Measurements from ENCODE around the gene EIF5.

EIF5 gene
- total RNA-seq: 364 to 419 reads per million in 2 experiments

- DNase-seq (ENCODE audit: low read depth): peak; percentile 99
Observed at GRCh38 chr14:103333754-103334643, at the start of gene EIF5. EIF5 (plus strand) TSS chr14:103334237; CDS start chr14:103335861, 1,624 bp downstream.

- no peak for DNase-seq (ENCODE audit: low read depth)
Observed at GRCh38 chr14:103284574-103285467, 49.2 kb upstream of the EIF5 start.

GRCh38 chr14:103286460-103286859 lies 47.6 kb upstream of the EIF5 start:
- DNase-seq (ENCODE audit: low read depth): no peak

GRCh38 chr14:103286968-103287850 lies 46.8 kb upstream of the EIF5 start:
- no peak for DNase-seq (ENCODE audit: low read depth)

GRCh38 chr14:103288076-103288766 lies 45.8 kb upstream of the EIF5 start:
- DNase-seq (ENCODE audit: low read depth): no peak

- DNase-seq (ENCODE audit: low read depth): no peak
Observed at GRCh38 chr14:103290056-103290455, 44.0 kb upstream of the EIF5 start.

GRCh38 chr14:103290494-103290893 lies 43.5 kb upstream of the EIF5 start:
- DNase-seq (ENCODE audit: low read depth): no peak

- no peak for DNase-seq (ENCODE audit: low read depth)
Observed at GRCh38 chr14:103290961-103291360, 43.1 kb upstream of the EIF5 start.

- DNase-seq (ENCODE audit: low read depth): peak; percentile 51
Observed at GRCh38 chr14:103292426-103293374, 41.3 kb upstream of the EIF5 start.

GRCh38 chr14:103293465-103293864 lies 40.6 kb upstream of the EIF5 start:
- no peak for DNase-seq (ENCODE audit: low read depth)

GRCh38 chr14:103294091-103294490 lies 39.9 kb upstream of the EIF5 start:
- DNase-seq (ENCODE audit: low read depth): no peak

- no peak for DNase-seq (ENCODE audit: low read depth)
Observed at GRCh38 chr14:103296007-103296406, 38.0 kb upstream of the EIF5 start.

GRCh38 chr14:103296987-103297386 lies 37.0 kb upstream of the EIF5 start:
- no peak for DNase-seq (ENCODE audit: low read depth)

- DNase-seq (ENCODE audit: low read depth): no peak
Observed at GRCh38 chr14:103298620-103299019, 35.4 kb upstream of the EIF5 start.

GRCh38 chr14:103301512-103302354 lies 32.3 kb upstream of the EIF5 start:
- DNase-seq (ENCODE audit: low read depth): no peak

- no peak for DNase-seq (ENCODE audit: low read depth)
Observed at GRCh38 chr14:103302966-103303365, 31.1 kb upstream of the EIF5 start.

- no peak for DNase-seq (ENCODE audit: low read depth)
Observed at GRCh38 chr14:103304706-103305105, 29.3 kb upstream of the EIF5 start.

- no peak for DNase-seq (ENCODE audit: low read depth)
Observed at GRCh38 chr14:103308717-103309616, 25.1 kb upstream of the EIF5 start.

Data from T follicular helper cell (primary cell).